ENCODE data around the gene LPAR2. TPM values are rescaled to one million over a fixed set of nuclear protein-coding genes. Genes with fewer than 3 reads are reported as not detected.
A peak's percentile ranks its signal among the peaks of the same experiment; 100 is the strongest.

The LPAR2 gene
- polyA plus RNA-seq, 1 donor from 2014 or later: 77.1 TPM

DNA sequence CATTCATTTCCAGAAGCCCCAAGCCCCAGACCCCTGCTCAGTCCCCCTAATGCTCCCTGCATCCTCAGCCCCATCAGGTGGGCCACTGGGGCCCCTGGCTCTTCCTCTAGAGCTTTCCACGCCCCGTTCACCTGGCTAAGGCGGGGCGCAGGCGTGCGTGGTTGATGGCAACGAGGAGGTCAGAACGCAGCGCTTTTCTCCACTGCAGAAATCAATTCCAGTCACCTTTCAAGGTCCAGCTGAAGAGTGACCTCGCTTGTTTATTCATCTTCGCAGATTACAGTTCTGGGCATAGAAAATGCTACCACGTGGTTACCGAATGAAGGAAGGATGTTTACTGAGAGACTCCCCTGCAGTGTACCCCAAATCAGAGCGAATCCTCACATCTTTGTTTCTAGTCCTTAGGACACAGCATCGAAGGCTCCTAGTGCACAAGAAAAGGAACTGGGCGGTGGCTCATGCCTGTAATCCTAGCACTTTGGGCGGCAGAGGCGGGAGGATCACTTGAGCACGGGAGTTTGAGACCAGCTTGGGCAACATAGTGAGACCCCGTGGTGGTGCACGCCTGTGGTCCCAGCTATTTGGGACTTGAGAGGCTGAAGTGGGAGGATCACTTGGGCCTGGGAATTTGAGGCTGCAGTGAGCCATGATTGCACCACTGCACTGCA lies 8.7 kb downstream of the LPAR2 start:
- Histone ChIP-seq H3K27me3 (ENCODE audit: insufficient read depth, low read depth, low read length) (no peaks in the 10 kb centered on the region), H3K9me3 (ENCODE audit: low read length) (no peaks in the 10 kb centered on the region), H3K9ac (ENCODE audit: low read length) (peak overlapping the region; percentile 55), H3K79me2 (replicated peaks; ENCODE audit: insufficient read depth, low read length) (no peaks in the 10 kb centered on the region), H3K27ac (ENCODE audit: low read length) (no peak overlapping the region), H3F3A (ENCODE audit: insufficient read depth, low read length, poor library complexity, severe bottlenecking) (no peaks in the 10 kb centered on the region), H2AFZ (ENCODE audit: low read depth, low read length) (no peak overlapping the region), H3K4me2 (ENCODE audit: low read length) (no peak overlapping the region), H4K20me1 (ENCODE audit: insufficient read depth) (no peaks in the 10 kb centered on the region), H3K36me3 (ENCODE audit: insufficient read depth, low read length) (peaks cover 5% of the 10 kb centered on the region), H3K9me2 (ENCODE audit: insufficient read depth, low read length) (no peaks in the 10 kb centered on the region), H3K4me3 (ENCODE audit: low read length) (peak overlapping the region; percentile 64)
- TF ChIP-seq TAF1 (IDR thresholded peaks at IDR 0.05; ENCODE audit: low read depth): no peak
- TF ChIP-seq EZH2 (IDR thresholded peaks at IDR 0.05; ENCODE audit: borderline replicate concordance, insufficient read depth, low read length, poor library complexity, severe bottlenecking): no peak
- TF ChIP-seq RAD21 (conservative IDR thresholded peaks at IDR 0.05): no peak
- no peak for TF ChIP-seq POLR2AphosphoS5 (IDR thresholded peaks at IDR 0.05)
- no peak for TF ChIP-seq EP300 (conservative IDR thresholded peaks at IDR 0.05; ENCODE audit: poor library complexity, severe bottlenecking)
- TF ChIP-seq, protein P1, sequence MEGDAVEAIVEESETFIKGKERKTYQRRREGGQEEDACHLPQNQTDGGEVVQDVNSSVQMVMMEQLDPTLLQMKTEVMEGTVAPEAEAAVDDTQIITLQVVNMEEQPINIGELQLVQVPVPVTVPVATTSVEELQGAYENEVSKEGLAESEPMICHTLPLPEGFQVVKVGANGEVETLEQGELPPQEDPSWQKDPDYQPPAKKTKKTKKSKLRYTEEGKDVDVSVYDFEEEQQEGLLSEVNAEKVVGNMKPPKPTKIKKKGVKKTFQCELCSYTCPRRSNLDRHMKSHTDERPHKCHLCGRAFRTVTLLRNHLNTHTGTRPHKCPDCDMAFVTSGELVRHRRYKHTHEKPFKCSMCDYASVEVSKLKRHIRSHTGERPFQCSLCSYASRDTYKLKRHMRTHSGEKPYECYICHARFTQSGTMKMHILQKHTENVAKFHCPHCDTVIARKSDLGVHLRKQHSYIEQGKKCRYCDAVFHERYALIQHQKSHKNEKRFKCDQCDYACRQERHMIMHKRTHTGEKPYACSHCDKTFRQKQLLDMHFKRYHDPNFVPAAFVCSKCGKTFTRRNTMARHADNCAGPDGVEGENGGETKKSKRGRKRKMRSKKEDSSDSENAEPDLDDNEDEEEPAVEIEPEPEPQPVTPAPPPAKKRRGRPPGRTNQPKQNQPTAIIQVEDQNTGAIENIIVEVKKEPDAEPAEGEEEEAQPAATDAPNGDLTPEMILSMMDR (IDR thresholded peaks at IDR 0.05; ENCODE audit: poor library complexity, severe bottlenecking): no peak
- no peak for TF ChIP-seq SMC3 (conservative IDR thresholded peaks at IDR 0.05; ENCODE audit: poor library complexity)
- TF ChIP-seq MXI1 (conservative IDR thresholded peaks at IDR 0.05; ENCODE audit: poor library complexity, severe bottlenecking): no peak

DNA sequence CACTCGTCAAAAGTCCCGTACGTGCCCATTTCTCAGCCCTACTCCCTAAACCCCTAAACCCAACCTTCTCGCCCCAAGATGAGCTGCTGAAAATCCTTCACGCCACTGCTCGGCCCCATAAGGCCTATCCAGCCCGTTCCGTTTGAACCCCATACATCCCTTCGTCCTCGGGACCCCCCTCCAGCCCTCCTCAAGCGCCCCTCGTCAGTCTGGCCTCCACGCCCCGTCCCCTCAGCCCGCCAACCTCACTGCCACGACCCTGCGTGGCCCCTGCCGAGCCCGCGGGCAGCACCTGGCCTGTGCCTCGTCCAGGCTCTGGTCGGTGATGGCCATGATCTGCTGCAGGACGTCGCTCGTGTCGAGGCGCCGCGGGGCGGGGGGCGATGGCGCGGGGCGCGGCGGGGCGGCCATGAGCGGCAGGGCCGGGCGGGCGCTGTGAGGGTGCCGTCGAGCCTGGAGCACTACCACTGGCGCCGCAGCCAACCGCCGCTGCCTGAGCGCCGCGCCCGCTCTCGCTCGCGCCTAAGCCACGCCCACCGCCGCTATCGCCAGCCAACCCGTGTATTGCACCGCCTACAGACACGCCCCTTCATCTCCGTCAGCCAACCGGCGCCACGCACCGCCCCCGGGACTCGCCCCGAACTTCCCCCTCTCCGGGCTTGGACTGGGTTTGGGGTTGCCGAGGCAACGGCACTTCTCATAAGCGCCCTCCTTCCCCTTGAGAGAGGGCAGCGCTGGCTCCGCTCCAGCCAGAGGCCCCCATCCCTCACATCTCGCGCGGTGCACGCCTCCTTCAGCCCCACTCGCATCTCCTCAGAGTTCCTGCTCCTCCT lies 9.6 kb downstream of the LPAR2 start, which contains the start of gene PBX4:
Gene PBX4, minus strand, starts transcription at position 469 of the 833 bp plus-strand sequence. Its CDS starts 58 bp downstream, at position 411.
- Histone ChIP-seq H3K4me3 (ENCODE audit: low read length) (peak within 1 kb of the TSS; percentile 64), H3K9me3 (ENCODE audit: low read length) (no peaks in the 10 kb centered on the region), H3K27ac (ENCODE audit: low read length) (no peak within 1 kb of the TSS)

More for the DNA sequence above, 9.6 kb downstream of the LPAR2 start, which contains the start of gene PBX4:
- Histone ChIP-seq H3F3A (ENCODE audit: insufficient read depth, low read length, poor library complexity, severe bottlenecking) (no peaks in the 10 kb centered on the region), H3K9me2 (ENCODE audit: insufficient read depth, low read length) (no peaks in the 10 kb centered on the region), H3K9ac (ENCODE audit: low read length) (peak within 1 kb of the TSS; percentile 55), H3K79me2 (replicated peaks; ENCODE audit: insufficient read depth, low read length) (no peaks in the 10 kb centered on the region), H2AFZ (ENCODE audit: low read depth, low read length) (peak within 1 kb of the TSS; percentile 8), H3K4me2 (ENCODE audit: low read length) (no peak within 1 kb of the TSS), H4K20me1 (ENCODE audit: insufficient read depth) (no peaks in the 10 kb centered on the region), H3K36me3 (ENCODE audit: insufficient read depth, low read length) (no peaks in the 10 kb centered on the region), H3K27me3 (ENCODE audit: insufficient read depth, low read depth, low read length) (no peaks in the 10 kb centered on the region)
- TF ChIP-seq TAF1 (IDR thresholded peaks at IDR 0.05; ENCODE audit: low read depth) (no peak), EZH2 (IDR thresholded peaks at IDR 0.05; ENCODE audit: borderline replicate concordance, insufficient read depth, low read length, poor library complexity, severe bottlenecking) (no peak), RAD21 (conservative IDR thresholded peaks at IDR 0.05) (peak; percentile 15), EP300 (conservative IDR thresholded peaks at IDR 0.05; ENCODE audit: poor library complexity, severe bottlenecking) (no peak), MXI1 (conservative IDR thresholded peaks at IDR 0.05; ENCODE audit: poor library complexity, severe bottlenecking) (peak; percentile 55), SMC3 (conservative IDR thresholded peaks at IDR 0.05; ENCODE audit: poor library complexity) (no peak), POLR2AphosphoS5 (IDR thresholded peaks at IDR 0.05) (peak; percentile 61)
- TF ChIP-seq, protein P2, sequence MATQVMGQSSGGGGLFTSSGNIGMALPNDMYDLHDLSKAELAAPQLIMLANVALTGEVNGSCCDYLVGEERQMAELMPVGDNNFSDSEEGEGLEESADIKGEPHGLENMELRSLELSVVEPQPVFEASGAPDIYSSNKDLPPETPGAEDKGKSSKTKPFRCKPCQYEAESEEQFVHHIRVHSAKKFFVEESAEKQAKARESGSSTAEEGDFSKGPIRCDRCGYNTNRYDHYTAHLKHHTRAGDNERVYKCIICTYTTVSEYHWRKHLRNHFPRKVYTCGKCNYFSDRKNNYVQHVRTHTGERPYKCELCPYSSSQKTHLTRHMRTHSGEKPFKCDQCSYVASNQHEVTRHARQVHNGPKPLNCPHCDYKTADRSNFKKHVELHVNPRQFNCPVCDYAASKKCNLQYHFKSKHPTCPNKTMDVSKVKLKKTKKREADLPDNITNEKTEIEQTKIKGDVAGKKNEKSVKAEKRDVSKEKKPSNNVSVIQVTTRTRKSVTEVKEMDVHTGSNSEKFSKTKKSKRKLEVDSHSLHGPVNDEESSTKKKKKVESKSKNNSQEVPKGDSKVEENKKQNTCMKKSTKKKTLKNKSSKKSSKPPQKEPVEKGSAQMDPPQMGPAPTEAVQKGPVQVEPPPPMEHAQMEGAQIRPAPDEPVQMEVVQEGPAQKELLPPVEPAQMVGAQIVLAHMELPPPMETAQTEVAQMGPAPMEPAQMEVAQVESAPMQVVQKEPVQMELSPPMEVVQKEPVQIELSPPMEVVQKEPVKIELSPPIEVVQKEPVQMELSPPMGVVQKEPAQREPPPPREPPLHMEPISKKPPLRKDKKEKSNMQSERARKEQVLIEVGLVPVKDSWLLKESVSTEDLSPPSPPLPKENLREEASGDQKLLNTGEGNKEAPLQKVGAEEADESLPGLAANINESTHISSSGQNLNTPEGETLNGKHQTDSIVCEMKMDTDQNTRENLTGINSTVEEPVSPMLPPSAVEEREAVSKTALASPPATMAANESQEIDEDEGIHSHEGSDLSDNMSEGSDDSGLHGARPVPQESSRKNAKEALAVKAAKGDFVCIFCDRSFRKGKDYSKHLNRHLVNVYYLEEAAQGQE (IDR thresholded peaks at IDR 0.05; ENCODE audit: borderline replicate concordance): no peak
- TF ChIP-seq, protein P1 (IDR thresholded peaks at IDR 0.05; ENCODE audit: poor library complexity, severe bottlenecking): no peak
